ENCODE data around the gene HOXA5.

The HOXA5 gene

GRCh38 chr7:27107391-27108381 lies 35.8 kb downstream of the HOXA5 start:
- no peak for DNase-seq (ENCODE audit: low read depth in 2 of 2)

- no peak for DNase-seq (ENCODE audit: low read depth in 2 of 2)
Observed at GRCh38 chr7:27106901-27107240, 36.6 kb downstream of the HOXA5 start.

GRCh38 chr7:27106181-27106900 lies 37.1 kb downstream of the HOXA5 start:
- DNase-seq (ENCODE audit: low read depth in 2 of 2): no peak

GRCh38 chr7:27105301-27106031 lies 38.0 kb downstream of the HOXA5 start:
- DNase-seq (ENCODE audit: low read depth in 2 of 2): no peak

GRCh38 chr7:27104341-27105058 lies 39.0 kb downstream of the HOXA5 start:
- no peak for DNase-seq (ENCODE audit: low read depth in 2 of 2)

GRCh38 chr7:27103489-27104226 lies 39.8 kb downstream of the HOXA5 start:
- DNase-seq (ENCODE audit: low read depth in 2 of 2): no peak

- DNase-seq (ENCODE audit: low read depth in 2 of 2): no peak
Observed at GRCh38 chr7:27102581-27103442, 40.7 kb downstream of the HOXA5 start, which contains the start of gene HOXA2. Gene HOXA2 (minus strand): TSS chr7:27102683. CDS start chr7:27102500, 183 bp downstream.

- no peak for DNase-seq (ENCODE audit: low read depth in 2 of 2)
Observed at GRCh38 chr7:27101957-27102580, 41.4 kb downstream of the HOXA5 start.

GRCh38 chr7:27101171-27101956 lies 42.1 kb downstream of the HOXA5 start:
- DNase-seq (ENCODE audit: low read depth in 2 of 2): no peak

- DNase-seq (ENCODE audit: low read depth in 2 of 2): no peak
Observed at GRCh38 chr7:27100694-27101170, 42.7 kb downstream of the HOXA5 start.

- DNase-seq (ENCODE audit: low read depth in 2 of 2): no peak
Observed at GRCh38 chr7:27099453-27100370, 43.8 kb downstream of the HOXA5 start.

- no peak for DNase-seq (ENCODE audit: low read depth in 2 of 2)
Observed at GRCh38 chr7:27098578-27099451, 44.7 kb downstream of the HOXA5 start.

- DNase-seq (ENCODE audit: low read depth in 2 of 2): no peak
Observed at GRCh38 chr7:27097686-27098577, 45.5 kb downstream of the HOXA5 start.

- DNase-seq (ENCODE audit: low read depth in 2 of 2): no peak
Observed at GRCh38 chr7:27096768-27097514, 46.5 kb downstream of the HOXA5 start.
